ENCODE results near the gene TES. TPM values are rescaled to one million over a fixed set of nuclear protein-coding genes. Genes with fewer than 3 reads are reported as not detected.
"Not testable (repeated sequence)": the region's sequence is repeated elsewhere in the genome, so short reads cannot be mapped to it uniquely, and the experiment has no call there.

The TES gene, protein sequence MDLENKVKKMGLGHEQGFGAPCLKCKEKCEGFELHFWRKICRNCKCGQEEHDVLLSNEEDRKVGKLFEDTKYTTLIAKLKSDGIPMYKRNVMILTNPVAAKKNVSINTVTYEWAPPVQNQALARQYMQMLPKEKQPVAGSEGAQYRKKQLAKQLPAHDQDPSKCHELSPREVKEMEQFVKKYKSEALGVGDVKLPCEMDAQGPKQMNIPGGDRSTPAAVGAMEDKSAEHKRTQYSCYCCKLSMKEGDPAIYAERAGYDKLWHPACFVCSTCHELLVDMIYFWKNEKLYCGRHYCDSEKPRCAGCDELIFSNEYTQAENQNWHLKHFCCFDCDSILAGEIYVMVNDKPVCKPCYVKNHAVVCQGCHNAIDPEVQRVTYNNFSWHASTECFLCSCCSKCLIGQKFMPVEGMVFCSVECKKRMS
- total RNA-seq, result 62.7 and 78.0 TPM in 2 replicates

GRCh38 chr7:116210345-116211005, at the start of gene TES:
Gene TES (plus strand): TSS chr7:116210539. CDS start chr7:116210708, 169 bp downstream.
- peak; percentile 80 to 86 for DNase-seq (ENCODE audit: low read depth in 2 of 2)

DNA sequence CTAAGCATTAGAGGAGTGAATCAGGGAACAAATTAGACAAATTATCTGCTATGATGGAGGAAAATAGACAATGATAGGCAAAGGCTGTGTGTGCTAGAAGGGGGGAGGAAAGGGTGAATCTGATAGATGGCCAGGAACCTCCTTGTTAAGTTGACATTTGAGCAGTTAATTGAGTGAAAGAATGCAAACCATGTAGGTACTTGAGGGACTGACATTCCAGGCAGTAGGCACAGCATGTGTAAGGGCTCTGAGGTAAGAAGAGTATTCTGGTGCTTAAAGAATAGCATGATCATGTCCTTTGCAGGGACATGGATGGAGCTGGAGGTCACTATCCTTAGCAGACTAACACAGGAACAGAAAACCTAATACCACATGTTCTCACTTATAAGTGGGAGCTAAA, 48.6 kb upstream of the TES start:
- DNase-seq (ENCODE audit: low read depth in 2 of 2), result no peak

- no peak for DNase-seq (ENCODE audit: low read depth in 2 of 2)
Observed at GRCh38 chr7:116162254-116162653, 48.1 kb upstream of the TES start.

- DNase-seq (ENCODE audit: low read depth in 2 of 2), result peak; percentile 10 to 13
Observed at GRCh38 chr7:116162992-116163391, 47.3 kb upstream of the TES start.

GRCh38 chr7:116164552-116165306, 45.6 kb upstream of the TES start:
- DNase-seq (ENCODE audit: low read depth in 2 of 2), result no peak

DNA sequence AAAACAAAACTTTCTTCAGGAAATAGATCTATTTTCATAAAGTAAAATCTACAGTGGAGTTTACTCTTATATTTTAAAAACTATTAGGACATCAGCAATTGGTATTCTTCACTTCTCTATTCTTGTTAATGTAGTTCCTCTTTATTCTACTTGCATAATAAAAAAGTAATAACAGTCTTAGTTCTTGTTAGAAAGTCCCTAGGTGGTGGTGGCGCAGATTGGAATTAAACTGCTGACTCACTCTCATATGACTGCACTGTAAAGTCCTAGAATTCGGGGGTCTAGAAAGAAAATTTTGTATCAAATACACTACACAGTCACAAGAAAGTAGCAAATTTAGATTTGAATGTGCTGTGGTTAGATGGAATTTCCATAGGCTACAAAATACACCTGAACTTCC, 44.6 kb upstream of the TES start:
- DNase-seq (ENCODE audit: low read depth in 2 of 2), result no peak

DNA sequence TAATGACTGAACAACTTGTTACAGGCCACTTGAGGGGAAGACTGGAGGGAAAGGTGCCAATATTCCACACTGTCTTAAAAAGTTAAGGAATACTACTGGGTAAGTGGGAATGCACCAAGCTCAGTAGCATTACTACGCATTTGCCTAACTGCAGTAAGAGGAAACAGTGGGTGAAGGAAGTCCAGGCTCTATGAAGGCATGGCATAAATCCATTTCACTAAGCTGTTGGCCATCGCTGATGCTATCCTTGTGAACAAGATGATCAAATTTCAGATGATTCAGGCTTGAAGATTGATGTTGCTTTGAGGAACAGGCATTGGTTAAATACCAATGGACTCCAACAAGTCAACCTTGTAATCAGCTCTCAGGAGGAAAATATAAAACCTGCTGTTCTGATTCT, 44.2 kb upstream of the TES start:
- no peak for DNase-seq (ENCODE audit: low read depth in 2 of 2)

DNA sequence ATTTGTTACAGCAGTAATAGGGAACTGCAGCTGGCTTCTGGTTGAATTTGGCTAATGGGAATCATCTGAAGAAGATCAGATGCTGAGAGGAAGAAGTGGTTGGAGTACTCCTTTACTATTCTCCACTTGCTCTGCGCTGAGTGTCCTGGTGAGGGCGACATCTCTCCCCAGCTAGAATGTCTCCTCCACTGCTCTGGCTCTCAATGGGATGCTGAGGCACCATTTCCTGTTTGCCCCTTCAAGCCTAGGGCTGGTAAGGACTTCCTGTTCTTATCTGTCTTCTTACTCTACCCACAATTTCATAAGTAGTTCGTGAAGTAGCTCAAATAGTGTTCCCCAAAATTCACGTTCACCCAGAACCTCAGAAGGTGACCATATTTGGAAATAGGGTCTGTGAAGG, 43.2 kb upstream of the TES start:
- no peak for DNase-seq (ENCODE audit: low read depth in 2 of 2)

DNA sequence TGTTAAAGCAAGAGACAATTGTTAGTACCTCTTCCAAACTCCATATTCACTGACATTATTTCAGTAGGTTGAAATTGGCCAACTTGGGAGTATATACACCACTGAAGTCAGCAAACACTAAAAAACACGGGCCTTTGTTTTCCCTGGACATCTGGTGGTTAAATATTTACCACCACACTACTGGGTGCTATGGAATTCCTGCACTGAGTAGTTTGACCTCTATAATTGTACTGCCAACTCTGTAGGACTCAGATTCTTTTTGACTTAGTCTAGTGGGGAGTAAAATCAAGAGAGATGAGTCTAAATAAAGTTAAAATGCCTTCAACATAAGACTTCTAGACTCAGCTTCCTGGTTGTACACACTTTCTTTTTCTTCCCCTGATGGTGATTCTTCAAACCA, 41.3 kb upstream of the TES start:
- peak in 1 of 2 donors; percentile 12 for DNase-seq (ENCODE audit: low read depth in 2 of 2)

GRCh38 chr7:116170180-116170579, 40.2 kb upstream of the TES start:
- no peak for DNase-seq (ENCODE audit: low read depth in 2 of 2)

DNA sequence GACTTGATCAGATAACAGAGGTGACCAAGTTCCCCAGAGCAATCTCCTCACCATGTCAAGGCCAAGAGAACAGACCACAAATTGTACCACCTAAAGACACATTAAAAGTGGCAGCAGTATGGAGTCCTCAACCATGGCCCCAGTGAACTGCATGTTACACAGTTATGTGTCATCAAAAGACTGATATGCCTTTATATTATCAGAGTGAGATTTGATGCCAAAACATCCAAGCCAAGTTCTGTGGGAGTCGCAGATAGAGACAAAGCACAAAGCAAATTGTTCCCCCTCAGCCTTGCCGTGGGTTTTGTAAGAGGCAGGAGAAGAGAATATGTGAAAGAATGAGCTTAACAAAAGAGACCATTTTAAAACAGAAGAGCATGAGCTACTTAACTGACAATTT, 39.2 kb upstream of the TES start:
- no peak for DNase-seq (ENCODE audit: low read depth in 2 of 2)

DNA sequence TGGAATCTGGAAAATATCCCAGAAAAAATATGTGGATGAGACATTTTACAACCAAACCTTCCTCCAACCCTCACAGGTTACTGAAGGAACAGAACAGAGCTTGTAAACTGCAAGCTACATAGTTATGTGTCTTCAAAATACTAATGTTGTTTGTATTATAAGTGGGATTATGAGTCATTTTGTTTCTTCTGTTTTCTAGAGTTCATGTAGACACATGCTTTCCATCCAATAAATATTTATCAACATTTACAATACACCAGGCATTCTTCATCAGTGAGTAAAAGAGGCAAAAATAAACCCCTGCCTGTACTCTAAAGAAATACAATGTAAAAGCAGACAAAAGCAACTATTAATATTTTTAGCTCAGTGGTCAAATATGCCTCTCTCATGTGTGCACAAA, 38.0 kb upstream of the TES start:
- DNase-seq (ENCODE audit: low read depth in 2 of 2), result no peak

DNA sequence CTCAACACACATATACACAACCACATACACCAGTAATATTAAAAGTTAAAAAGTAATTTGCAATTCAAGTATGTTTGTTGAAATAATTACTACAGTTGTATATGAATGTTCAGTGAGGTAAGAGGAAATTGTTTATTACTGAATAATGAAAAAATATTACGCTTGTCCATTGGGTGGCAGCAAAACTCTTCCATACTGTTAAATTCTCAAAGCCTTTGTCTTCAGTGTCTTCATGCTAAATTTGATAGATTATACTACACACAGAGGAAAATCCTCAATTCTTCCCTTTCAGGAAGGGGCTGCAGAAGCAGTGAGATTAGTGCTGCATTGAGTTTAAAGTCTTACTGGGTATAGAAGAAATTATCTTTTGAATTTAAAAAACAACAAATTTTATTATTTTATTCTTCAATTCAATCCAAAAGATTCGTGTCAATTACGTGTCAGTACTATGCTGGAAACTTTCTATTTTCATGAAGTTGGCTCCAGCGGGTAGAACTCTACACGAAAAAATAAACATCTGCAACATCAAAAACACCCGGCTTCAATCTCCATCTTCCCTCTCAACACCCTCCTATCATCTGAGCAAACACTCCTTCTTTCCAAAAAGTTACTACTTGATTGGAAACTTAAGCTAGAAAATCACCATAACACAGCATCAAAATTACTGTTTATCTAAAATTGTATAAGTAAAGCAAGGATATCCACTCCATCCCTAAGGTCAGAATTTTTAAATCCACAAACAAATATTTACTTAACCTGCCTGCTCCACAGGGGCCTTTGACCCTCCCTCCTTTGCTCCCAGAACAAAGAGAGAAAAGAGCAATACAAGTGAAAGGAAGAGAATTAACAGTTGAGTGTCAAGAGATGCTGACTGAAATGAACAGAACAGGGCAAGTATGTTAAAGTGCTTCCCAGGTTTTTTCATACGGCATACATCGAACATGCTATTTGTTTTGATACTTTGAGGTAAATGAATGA, 37.0 kb upstream of the TES start:
- peak; percentile 71 to 76 for DNase-seq (ENCODE audit: low read depth in 2 of 2)

- not testable (repeated sequence) for DNase-seq (ENCODE audit: low read depth in 2 of 2)
Observed at GRCh38 chr7:116175095-116175494, 35.2 kb upstream of the TES start.

DNA sequence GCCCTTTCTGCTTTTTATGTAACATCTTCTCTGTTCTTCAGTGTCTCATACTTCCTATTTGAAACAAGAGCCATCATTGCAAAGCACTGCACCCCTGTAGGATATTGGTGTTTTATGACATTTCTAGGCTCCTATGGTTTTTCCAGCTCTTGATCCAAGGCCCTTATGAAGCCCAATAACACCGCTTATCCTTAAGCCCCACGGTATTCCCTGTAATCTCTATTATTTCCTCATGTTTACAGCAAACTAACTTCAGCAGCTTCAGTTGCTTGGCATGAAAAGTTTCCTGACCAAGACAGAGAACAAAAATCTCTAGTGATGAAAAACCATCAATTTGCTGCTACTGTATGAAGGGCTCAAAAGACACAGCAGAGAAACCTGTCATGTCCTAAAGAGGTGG, 34.1 kb upstream of the TES start:
- no peak for DNase-seq (ENCODE audit: low read depth in 2 of 2)

GRCh38 chr7:116177009-116177408, 33.3 kb upstream of the TES start:
- DNase-seq (ENCODE audit: low read depth in 2 of 2), result no peak

GRCh38 chr7:116180302-116180701, 30.0 kb upstream of the TES start:
- DNase-seq (ENCODE audit: low read depth in 2 of 2), result peak; percentile 69 to 72

DNA sequence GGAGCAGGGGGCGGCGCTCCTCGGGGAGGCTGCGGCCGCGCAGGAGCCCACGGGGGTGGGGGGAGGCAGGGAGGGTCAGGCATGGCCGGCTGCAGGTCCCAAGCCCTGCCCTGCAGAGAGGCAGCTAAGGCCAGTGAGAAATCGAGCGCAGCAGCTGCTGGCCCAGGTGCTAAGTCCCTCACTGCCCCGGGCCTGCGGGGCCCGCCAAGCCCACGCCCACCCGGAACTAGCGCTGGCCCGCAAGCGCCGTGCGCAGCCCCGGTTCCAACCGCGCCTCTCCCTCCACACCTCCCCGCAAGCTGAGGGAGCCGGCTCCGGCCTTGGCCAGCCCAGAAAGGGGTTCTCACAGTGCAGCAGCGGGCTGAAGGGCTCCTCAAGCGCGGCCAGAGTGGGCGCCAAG, 28.3 kb upstream of the TES start:
- DNase-seq (ENCODE audit: low read depth in 2 of 2), result no peak

- no peak for DNase-seq (ENCODE audit: low read depth in 2 of 2)
Observed at GRCh38 chr7:116185450-116185849, 24.9 kb upstream of the TES start.

- DNase-seq (ENCODE audit: low read depth in 2 of 2), result peak in 1 of 2 donors; percentile 8
Observed at GRCh38 chr7:116185956-116186355, 24.4 kb upstream of the TES start.

- DNase-seq (ENCODE audit: low read depth in 2 of 2), result no peak
Observed at GRCh38 chr7:116187400-116187799, 22.9 kb upstream of the TES start.
